GM15510 (cell line): ENCODE data around the gene FAM83D.

Experiments used
- POLR2A ChIP-seq: IDR thresholded peaks from 3 replicates; pipeline ENCODE4 v1.6.1; 2011; ENCODE audit warnings: borderline replicate concordance; ENCODE audit not compliant: insufficient read length; ENCODE audit errors: extremely low read depth

FAM83D gene

DNA sequence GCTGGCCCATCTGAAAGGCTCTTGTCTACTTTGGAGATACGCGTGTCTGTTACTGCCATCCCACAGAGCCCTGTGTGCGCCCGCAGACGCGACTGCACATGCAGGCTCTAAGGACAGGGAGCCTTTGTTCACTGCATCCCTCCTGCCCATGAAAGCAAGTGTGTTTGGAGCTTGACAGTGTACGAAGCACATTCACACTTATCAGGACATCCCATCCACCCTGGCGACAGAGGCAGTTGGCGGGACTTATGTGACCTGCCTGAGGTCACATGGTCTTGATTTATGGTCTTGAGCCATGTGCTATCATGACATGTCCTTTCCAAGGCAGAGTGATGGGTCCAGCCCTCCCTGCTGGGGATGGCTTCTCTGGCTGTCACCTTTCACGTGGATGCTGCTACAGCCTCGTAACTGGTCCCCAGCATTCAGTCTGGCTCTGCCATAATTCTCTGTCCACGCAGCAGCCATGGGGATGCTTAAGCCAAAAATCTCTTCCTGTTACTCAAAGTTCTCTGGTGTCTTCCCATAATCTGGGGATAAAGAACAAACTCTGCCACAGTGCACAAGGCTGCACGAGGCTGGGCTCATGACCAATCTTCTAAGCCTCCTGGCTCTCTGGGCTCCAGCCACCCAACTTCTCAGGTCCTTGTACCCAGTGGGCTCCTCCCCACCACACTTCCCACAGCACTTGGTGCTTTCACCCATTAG lies 36.3 kb upstream of the FAM83D start:
- no peak for TF ChIP-seq POLR2A

DNA sequence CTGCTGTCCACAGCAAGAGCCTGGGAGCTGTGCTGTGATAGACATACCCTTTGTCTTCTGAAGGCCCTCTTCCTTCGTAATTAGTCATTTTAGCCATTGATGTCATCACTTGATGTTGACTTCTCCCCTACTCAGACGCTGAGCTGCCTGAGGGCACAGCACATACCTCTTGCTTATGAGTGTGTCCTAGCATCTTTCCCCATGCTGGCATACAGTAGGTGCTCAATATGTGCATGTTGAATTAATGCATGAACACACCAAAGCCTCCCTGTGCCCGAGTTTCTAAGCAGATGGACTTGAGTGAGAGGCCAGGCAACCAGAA lies 35.8 kb upstream of the FAM83D start:
- TF ChIP-seq POLR2A: no peak

DNA sequence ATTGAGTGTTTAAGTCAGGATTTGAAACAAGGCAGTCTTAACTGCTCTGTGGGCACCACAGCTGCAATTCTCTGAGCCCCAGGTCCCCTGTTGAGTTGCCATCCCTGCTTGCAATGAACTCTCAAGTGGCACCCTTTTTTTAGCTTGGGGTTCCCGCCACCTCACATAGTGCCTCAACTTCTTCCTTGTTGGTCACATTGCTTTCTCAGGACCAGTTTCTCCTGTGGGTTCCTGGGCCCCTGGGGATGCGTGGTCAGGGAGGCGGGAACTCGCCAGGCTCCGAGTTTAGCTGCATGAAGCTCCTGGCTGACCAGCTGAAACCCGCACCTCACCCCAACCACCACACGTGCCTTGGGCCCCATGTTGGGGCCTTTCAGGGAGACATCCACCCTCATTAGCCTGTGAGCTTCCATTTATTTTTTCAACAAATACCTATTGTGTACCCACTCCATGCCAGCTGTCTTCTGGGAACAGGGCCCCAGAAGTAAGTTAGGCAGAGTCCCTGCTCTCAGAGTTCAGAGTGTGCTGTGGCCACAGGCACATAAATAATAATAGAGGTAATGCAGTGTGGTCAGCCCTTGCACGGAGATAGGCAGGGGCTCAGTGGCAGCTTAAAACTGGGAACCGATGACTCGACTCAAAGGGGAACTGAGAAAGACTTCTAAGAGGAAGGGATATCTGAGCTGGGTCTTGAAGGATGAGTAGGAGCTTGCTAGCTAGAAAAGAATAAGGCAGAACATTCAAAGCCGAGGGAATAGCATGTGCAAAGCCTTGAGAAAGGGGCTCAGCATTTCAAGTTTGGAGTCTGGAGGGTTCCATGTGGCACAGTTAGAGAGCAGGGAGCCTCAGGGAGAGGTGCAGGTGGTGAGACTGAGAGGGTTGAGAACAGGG lies 33.9 kb upstream of the FAM83D start:
- no peak for TF ChIP-seq POLR2A

DNA sequence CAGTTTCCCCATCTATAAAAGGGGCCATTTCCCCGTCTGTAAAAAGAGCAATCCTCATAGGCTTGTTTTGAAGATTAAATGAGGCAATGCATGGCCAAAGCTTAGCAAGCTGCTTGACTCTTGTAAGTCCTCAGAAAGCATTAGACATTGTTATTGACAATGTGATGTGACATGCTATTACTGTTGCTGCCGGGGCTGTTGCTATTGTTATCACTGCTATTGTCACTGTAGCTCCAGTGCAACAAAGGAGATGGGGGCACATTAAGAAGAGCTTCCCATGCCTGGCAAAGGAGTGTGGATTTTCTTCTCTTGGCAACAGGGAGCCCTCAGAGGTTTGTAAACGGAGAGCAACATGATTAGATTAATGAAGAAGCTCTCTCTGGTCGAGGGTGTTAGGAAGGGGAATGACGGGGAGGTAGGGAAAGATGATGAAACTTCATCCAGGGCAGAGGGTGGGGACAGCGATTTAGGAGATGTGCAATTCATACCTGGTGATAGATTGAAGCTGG lies 33.1 kb upstream of the FAM83D start:
- no peak for TF ChIP-seq POLR2A

DNA sequence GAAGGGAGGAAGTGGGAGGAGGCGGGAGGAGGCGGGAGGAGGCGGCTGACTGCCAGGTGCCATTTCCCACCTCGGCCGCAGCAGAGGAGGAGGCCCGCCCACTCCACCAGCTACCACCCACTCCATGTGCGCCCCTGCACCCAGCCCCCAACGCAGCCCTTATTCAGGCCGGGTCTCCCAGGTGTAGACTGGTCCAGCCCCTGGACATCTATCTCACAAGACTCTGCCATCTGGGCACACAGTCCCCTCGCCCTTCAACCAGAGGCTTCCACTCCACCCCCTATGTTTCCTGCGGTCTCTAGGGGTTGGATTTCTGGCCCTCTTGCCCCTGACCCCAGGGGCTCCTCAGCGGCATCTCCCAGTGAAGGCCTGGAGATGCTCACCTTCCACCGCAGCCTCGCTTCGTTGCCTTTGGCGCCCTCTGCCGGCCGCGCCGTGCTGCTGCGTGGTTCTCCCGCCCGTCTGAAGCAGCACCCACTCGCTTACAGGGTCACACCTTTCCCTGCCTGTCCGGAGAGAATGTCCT lies 32.6 kb upstream of the FAM83D start:
- TF ChIP-seq POLR2A: peak; percentile 15

DNA sequence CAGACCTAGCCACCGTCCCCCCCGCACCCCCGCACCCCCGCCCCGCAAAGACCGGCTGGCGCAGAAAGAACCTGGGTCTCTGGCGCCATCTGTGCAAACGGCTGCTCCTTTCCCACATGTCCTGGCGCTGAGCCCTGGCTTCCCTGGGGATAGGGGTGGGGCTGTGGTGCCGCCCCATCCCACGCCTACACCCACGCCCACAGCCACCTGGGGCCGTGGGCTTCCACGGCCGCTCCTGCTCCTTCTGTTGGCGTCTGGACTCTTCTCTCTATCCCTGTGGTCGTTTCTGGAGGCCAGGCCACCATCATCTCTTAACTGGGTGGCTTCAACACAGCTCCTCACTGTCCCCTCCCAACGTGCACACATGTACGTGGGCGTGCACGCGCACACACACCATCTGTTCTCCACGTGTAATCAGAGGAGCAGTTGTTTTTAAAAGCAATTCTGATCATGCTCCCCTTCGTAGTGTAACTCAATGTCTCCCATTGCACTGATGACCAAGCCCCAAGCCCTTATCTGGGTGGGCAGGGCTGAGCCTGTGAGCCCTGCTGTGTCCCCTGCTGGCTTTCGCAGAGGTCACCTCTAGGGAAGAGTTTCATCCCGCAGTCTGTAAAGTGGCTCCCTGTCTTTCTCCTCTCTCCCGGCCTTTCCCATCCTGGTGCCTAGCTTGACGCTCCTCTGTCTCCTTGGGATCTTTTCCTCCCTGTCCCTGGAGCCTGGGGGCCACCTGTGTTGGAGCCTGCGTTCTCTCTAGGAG lies 31.9 kb upstream of the FAM83D start:
- TF ChIP-seq POLR2A: no peak

DNA sequence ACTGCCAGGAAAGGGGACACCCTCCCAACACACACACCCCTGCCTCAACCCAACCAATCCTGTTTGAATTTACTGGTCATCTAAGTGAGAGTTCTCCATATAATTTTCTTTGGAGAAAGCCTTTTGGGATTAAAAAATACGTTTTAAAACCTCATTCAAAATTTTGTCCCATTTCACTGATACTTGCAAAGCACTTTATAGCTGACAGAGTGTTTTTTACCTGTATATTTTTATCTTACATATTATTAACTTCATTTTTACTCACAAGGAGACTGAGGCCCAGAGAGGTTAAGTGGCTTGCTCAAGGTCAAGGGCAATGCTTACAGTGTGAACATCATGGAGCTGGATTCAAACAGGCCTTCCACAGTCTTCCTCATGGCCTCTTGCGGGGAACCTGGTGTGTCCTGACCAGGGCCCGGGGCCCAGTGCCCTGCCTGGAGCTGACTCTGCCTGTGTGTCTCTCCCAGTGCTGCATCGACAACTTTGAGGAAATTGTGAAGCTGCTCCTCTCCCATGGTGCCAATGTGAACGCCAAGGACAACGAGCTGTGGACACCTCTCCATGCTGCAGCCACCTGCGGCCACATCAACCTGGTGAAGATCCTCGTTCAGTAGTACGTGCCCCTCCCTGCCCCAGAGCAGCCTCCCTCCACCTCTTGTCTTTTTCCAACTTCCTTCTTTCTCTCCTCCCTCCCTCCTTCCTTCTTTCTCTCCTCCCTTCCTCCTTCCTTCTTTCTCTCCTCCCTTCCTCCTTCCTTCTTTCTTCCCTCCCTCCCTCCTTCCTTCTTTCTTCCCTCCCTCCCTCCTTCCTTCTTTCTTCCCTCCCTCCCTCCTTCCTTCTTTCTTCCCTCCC lies 30.9 kb upstream of the FAM83D start:
- TF ChIP-seq POLR2A: no peak

DNA sequence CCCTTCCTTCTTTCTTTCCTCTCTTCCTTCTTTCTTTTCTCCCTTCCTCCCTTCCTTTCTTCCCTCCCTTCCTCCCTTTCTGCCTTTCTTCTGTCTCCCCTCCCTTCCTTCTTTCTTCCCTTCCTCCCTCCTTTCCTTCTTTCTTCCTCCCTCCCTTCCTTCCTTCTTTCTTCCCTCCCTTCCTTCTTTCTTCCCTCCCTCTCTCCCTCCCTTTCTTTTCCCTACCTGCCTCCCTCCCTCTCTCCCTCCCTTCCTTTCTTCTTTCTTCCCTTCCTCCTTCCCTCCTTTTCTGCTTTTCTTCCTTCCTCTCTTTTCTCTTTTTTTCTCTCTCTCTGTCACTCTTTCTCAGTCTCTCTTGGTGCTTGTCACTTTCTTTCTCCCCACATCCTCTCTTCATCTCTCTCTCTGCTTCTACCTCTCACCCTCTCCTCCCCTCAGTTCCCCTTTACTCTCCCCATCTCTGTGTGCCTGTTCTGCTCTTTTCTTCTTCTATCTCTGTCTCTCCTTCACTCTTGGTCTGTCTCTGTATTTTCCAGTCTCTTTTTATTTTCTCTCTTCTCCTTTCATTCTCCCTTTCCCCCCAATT lies 30.1 kb upstream of the FAM83D start:
- no peak for TF ChIP-seq POLR2A

DNA sequence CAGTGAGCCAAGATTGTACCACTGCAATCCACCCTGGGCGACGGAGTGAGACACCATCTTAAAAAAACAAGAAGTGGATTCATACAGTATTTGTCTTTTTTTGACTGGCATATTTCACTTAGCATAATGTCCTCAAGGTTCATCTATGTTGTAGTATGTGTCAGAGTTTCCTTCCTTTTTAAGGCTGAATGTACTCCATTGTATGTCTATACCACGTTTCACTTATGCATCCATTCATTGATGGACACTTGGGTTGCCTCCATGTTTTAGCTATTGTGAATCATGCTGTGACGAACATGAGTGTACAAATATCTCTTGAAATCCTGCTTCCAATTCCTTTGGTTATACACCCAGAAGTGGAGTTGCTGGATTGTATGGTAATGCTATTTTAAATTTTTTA lies 28.9 kb upstream of the FAM83D start:
- TF ChIP-seq POLR2A: no peak

DNA sequence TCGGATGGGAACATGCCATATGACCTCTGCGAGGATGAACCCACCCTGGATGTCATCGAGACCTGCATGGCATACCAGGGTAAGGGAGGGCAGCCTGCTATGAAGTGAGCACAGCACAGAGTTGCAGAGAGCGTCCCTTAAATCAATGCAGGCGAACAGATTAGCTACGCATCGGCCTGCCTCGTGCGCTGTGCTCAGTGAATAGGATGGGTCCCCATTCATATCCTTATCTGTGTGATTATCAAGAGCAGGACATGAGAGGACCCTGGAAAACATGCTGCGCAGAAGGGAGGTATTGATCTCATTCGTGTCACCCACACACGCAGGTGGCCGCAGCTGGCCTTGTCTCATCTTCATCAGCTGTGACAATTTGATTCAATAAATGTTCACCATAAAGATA lies 25.6 kb upstream of the FAM83D start:
- no peak for TF ChIP-seq POLR2A

DNA sequence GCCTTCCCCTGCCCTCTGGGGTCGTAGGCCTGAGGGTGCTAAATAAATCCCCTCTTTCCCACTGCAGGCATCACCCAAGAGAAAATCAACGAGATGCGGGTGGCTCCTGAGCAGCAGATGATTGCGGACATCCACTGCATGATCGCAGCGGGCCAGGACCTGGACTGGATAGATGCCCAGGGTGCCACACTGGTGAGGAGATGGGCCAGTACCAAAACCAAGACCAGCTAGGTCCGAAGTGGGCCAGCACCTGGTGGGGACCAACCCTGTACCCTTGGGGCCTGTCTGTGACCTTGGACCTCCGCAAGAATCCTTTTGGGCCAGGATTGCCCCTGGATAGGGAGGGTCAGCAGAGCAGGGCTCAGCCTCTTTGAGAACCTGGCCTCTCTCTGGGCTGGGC lies 23.6 kb upstream of the FAM83D start:
- no peak for TF ChIP-seq POLR2A

DNA sequence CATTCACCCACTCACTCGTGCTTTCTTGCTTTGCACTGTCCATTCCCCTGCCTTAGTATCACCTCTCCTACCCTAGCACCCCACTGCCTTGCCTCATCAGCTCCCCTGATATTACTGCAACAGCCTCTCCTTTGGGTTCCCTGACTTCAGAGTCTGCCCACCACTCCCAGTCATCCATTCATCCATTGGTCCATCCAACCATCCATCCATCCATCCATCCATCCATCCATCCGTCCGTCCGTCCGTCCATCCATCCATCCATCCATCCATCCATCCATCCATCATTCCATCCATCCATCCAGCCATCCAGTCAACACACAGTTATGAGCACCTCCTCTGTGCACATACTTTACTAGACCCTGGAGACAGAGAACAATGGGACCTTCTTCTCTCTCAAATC lies 22.9 kb upstream of the FAM83D start:
- TF ChIP-seq POLR2A: no peak

DNA sequence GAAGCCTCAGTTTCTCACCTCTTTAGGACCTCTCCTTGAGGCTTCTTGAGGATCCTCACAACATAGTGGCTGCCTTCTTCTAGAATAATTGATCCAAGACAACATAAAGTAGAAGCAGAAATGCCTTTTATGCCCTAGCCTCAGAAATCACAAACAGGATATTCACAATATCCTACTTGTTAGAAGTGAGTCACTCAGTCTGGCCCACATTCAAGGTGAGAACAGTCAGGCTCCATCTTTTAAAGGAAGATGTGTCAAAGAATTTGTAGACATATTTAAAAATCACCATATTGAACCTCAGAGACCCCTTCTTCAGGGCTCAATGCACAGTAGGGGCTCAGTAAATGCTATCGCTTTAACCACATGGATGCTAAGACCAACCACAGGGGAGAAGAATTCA lies 20.8 kb upstream of the FAM83D start:
- TF ChIP-seq POLR2A: no peak
